PC-9 (cell line): Measurements from ENCODE around the gene ZFAND2B. TPM values are rescaled to one million over a fixed set of nuclear protein-coding genes. Genes with fewer than 3 reads are reported as not detected.

Source experiments
- BruUV-seq: library from RNA; stranded (reverse); fragments of 400-500 nt; replicated peaks from 2 replicates; lab custom pipeline; 2021; lab: Mats Ljungman, UMichigan
- CTCF ChIA-PET: fragments of 300-600 bp; sonication (Branson Sonifier 250); formaldehyde crosslinking; loops from one replicate; lab custom pipeline; 2022; ENCODE audit warnings: antibody characterized with exemption; lab: Charles Lee
- POLR2A ChIA-PET: fragments of 300-600 bp; sonication (Branson Sonifier 250); formaldehyde crosslinking; loops from one replicate; lab custom pipeline; 2022; ENCODE audit warnings: antibody characterized with exemption; ENCODE audit not compliant: unreplicated experiment; lab: Charles Lee
- DNase-seq, 2 experiments: peaks; one replicate each; pipeline versions ENCODE4 v3.0.0 to v3.0.0-alpha.2; 2015 to 2022; ENCODE audit warnings: mixed read lengths in 1 of 2
- H2AFZ ChIP-seq: fragments of 200-600 bp; sonication (generic); 2 replicates; pipeline ENCODE4 v1.8.1; 2017; ENCODE audit warnings: antibody characterized with exemption
- H3F3A ChIP-seq: fragments of 200-600 bp; sonication (generic); 2 replicates; pipeline ENCODE4 v1.8.1; 2017; ENCODE audit warnings: antibody characterized with exemption, mild to moderate bottlenecking, low read depth; ENCODE audit not compliant: insufficient read depth
- H3K27ac ChIP-seq: fragments of 200-600 bp; sonication (generic); 2 replicates; pipeline ENCODE4 v1.6.1; 2016; ENCODE audit warnings: mixed run types
- H3K27me3 ChIP-seq: fragments of 200-600 bp; sonication (generic); 2 replicates; pipeline ENCODE4 v1.6.1; 2016; ENCODE audit warnings: low read depth, mixed run types; ENCODE audit not compliant: insufficient read depth
- H3K36me3 ChIP-seq: fragments of 200-600 bp; sonication (generic); 2 replicates; pipeline ENCODE4 v1.6.1; 2016; ENCODE audit warnings: low read depth, mixed run types
- H3K4me1 ChIP-seq: fragments of 200-600 bp; sonication (generic); replicated peaks from 2 replicates; pipeline ENCODE4 v1.6.1; 2016; ENCODE audit warnings: mixed run types; ENCODE audit not compliant: insufficient read depth
- H3K4me2 ChIP-seq: fragments of 200-600 bp; sonication (generic); 2 replicates; pipeline ENCODE4 v1.6.1; 2017; ENCODE audit warnings: mixed run types
- H3K4me3 ChIP-seq: fragments of 200-600 bp; sonication (generic); 2 replicates; pipeline ENCODE4 v1.6.1; 2016; ENCODE audit warnings: mixed run types
- H3K79me2 ChIP-seq: fragments of 200-600 bp; sonication (generic); 2 replicates; pipeline ENCODE4 v1.6.1; 2017; ENCODE audit warnings: low read depth, mixed run types
- H3K9me2 ChIP-seq: fragments of 200-600 bp; sonication (generic); 2 replicates; pipeline ENCODE4 v1.8.1; 2017; ENCODE audit warnings: mild to moderate bottlenecking; ENCODE audit not compliant: insufficient read depth
- H3K9me3 ChIP-seq: fragments of 200-600 bp; sonication (generic); 2 replicates; pipeline ENCODE4 v1.8.1; 2016; ENCODE audit warnings: low read depth; ENCODE audit not compliant: insufficient read depth
- H4K20me1 ChIP-seq: fragments of 200-600 bp; sonication (generic); 2 replicates; pipeline ENCODE4 v1.8.1; 2017; ENCODE audit not compliant: insufficient read depth
- CTCF ChIP-seq: fragments of 200-600 bp; sonication (generic); conservative IDR thresholded peaks from 2 replicates; pipeline ENCODE4 v1.6.1; 2017; ENCODE audit warnings: mixed run types, antibody characterized with exemption, mild to moderate bottlenecking, moderate library complexity
- EZH2 ChIP-seq: fragments of 200-600 bp; sonication (generic); IDR thresholded peaks from 2 replicates; pipeline ENCODE4 v1.8.0; 2017; ENCODE audit warnings: antibody characterized with exemption, low read depth
- intact Hi-C: fragments of 100-400 bp; cut with micrococcal nuclease; formaldehyde crosslinking; loops from one replicate; pipeline ENCODE4 v1.10.0; 2022; ENCODE audit not compliant: unreplicated experiment
- total RNA-seq: library from RNA; stranded (reverse); gene quantifications from 2 replicates; pipeline ENCODE4 v1.2.3, GENCODE V29; 2021

Gene ZFAND2B
- total RNA-seq, 1 experiment from 2014 or later = 24.6 TPM

DNA sequence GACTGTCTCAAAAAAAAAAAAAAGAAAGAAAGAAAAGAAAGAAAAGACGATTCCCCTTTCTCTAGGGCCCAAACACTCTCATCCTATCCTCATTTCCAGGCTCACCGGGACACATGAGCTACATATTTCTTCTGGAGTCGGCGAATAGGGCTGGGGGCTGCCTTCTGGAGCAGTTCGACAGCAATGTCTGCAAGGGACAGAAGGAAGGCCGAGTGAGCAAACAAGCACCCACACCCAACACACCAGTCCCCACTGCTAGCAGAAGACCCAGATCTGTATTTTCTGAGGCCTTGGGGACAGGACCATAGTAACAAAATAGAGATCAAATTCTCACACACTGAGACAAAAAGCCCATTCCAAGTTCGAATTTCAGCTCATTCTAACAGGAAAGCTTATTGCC is 31.1 kb upstream of the ZFAND2B start:
- Histone ChIP-seq H3K4me1 (peaks cover 19% of the 10 kb centered on the region), H2AFZ (no peak overlapping the region; the same call in 1 of the 2 replicates), H3K27ac (peak overlapping the region; percentile 77; the same call in 1 of the 2 replicates), H3K9me2 (no peaks in the 10 kb centered on the region), H3K36me3 (0 out of 2 replicates have a peak, but pooled peaks cover 13% of the 10 kb centered on the region), H3K27me3 (no peaks in the 10 kb centered on the region), H4K20me1 (no peaks in the 10 kb centered on the region; the same call in 1 of the 2 replicates), H3K9me3 (no peaks in the 10 kb centered on the region), H3K79me2 (peaks cover 39% of the 10 kb centered on the region), H3K4me3 (peak overlapping the region; percentile 95; the same call in 1 of the 2 replicates), H3K4me2 (peak overlapping the region; percentile 83), H3F3A (peaks cover 35% of the 10 kb centered on the region)
- ChIA-PET POLR2A (interaction anchor here (0.6 kb wide), 1 partner anchor 54 kb away, joined by 4 read pairs; no protein-coding TSS in a partner anchor), CTCF (interaction anchor here (0.7 to 1.6 kb wide), 2 partner anchors 104 to 119 kb away, joined by 6 to 10 read pairs; no protein-coding TSS in a partner anchor)
- intact Hi-C loops = loop anchor here (5.0 kb wide), 1 partner anchor 177 kb away; no protein-coding TSS in a partner anchor
- TSS peak; percentile 29 for BruUV-seq
- DNase-seq = no peak
- TF ChIP-seq CTCF (no peak), EZH2 (no peak)

GRCh38 chr2:219175928-219176817 is 30.4 kb upstream of the ZFAND2B start:
- peaks cover 31% of the 10 kb centered on the region for H3F3A ChIP-seq
- no TSS peak for BruUV-seq
- POLR2A ChIA-PET = interaction anchor here (0.6 to 1.0 kb wide), 9 partner anchors 30 to 323 kb away, joined by 3 to 9 read pairs (median 4); partner anchors contain the start of genes ANKZF1 and ATG9A
- intact Hi-C loops = loop anchor here (1.0 to 5.0 kb wide), 6 partner anchors 31 to 213 kb away; partner anchors contain the start of gene ZFAND2B
- peak overlapping the region; percentile 77 for H3K27ac ChIP-seq
- no peaks in the 10 kb centered on the region; the same call in 1 of the 2 replicates for H4K20me1 ChIP-seq
- peaks cover 39% of the 10 kb centered on the region for H3K79me2 ChIP-seq
- H3K9me3 ChIP-seq = no peaks in the 10 kb centered on the region
- H3K27me3 ChIP-seq = no peaks in the 10 kb centered on the region
- no peaks in the 10 kb centered on the region for H3K9me2 ChIP-seq
- peak overlapping the region; percentile 91 for H2AFZ ChIP-seq
- H3K4me2 ChIP-seq = peak overlapping the region; percentile 83
- H3K4me1 ChIP-seq = peaks cover 19% of the 10 kb centered on the region
- TF ChIP-seq CTCF (no peak), EZH2 (no peak)
- CTCF ChIA-PET = interaction anchor here (0.6 to 1.6 kb wide), 5 partner anchors 41 to 516 kb away, joined by 3 to 10 read pairs (median 5); partner anchors contain the start of genes ABCB6, BCS1L and ZNF142
- DNase-seq = peak in 1 of 2 experiments; percentile 45
- peaks cover 16% of the 10 kb centered on the region; the same call in 1 of the 2 replicates for H3K36me3 ChIP-seq
- H3K4me3 ChIP-seq = peak overlapping the region; percentile 95
